RCC 7860 (cell line): ENCODE measurements around the gene SPDYE4.

Experiments used
- DNase-seq: peaks from one replicate; pipeline ENCODE4 v3.0.0-alpha.2; 2015; ENCODE audit warnings: low spot score
- FAIRE-seq: peaks from 2 replicates; lab custom pipeline; 2012; peaks lifted over from hg19 to GRCh38; lab: Jason Lieb, UNC

The SPDYE4 gene

GRCh38 chr17:8785547-8786413, 27.4 kb upstream of the SPDYE4 start:
- DNase-seq, result no peak

DNA sequence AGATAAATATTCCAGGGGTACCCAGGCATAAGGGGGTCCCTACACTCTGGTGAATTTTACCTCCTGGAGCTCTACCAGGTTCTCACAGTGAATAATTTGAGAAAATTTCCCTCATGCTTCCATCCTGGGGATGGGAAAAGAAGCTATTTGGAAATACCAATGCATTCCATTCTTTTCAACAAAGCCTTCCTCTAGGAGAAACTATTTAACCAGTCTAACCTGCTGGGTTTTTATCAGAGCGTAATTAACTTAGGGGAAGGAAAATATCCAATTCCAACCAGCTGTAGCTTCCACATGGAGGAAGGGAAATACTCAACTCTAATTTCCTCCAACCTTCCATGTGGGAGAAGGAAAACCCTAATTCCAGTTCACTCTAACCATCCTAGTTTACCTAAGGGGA, 23.8 kb upstream of the SPDYE4 start:
- no peak for FAIRE-seq

More at GRCh38 chr17:8785547-8786413, 27.4 kb upstream of the SPDYE4 start:
- FAIRE-seq, result no peak

DNA sequence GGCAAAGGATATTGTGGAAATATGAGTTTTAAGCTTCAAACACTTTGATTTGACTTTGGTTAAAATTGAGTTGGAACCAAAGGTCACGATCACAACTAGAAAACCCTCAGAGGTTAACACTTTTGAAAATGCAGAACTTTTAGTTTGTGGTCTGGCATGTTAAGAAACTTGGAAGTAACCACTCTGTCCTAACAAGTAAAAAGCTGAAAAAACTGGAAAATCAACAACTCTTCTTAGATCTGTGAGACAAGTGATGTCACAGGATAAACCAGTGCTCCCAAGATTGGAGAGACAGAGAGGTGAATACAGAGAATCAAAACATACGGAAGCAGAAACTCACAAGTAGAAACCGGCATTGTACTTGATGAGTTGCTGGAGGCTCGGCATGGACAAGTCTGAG, 23.4 kb upstream of the SPDYE4 start:
- FAIRE-seq, result no peak
- no peak for DNase-seq

More for the DNA sequence above, 23.8 kb upstream of the SPDYE4 start:
- DNase-seq, result no peak

DNA sequence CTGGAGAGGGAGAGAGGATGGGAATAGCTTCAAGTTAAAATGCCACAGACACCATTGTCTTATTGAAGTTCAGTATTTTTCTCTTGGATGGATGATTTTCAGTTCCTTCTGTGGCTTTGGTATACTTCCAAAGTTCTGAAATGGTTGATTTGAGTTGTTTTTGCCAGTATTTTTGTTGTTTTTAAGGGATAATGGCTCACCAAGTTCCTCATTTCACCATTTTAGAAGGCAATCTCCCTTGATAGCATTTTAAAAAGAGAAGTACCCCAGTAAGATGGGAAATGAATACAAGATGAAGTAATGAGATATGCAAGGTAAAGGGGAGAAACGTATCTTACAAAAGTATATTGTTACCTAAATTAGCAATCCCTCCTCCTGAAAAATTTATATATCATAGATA, 18.5 kb upstream of the SPDYE4 start:
- no peak for FAIRE-seq
- no peak for DNase-seq

GRCh38 chr17:8776248-8776647, 17.9 kb upstream of the SPDYE4 start:
- DNase-seq (no peak), FAIRE-seq (no peak)

DNA sequence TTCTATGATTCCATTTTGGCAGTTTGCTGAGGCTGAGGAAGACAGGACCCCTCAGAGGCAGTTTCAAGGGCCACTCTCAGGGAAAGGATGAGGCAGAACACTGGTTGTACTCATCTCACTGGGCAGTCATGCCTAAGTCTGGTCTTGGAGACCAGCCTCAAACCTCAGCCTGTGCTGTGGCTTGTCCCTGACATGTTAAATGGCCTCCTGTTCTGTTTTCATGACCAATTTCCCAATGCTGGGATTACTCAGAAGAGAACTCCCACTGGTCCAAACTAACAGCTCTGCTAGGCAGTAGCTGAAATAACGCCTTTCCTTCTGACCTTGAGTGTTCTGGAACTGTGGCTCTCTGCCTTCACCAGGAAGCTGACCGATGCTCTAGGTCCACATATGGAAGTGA, 8.4 kb upstream of the SPDYE4 start:
- DNase-seq (no peak), FAIRE-seq (no peak)

- no peak for DNase-seq
- FAIRE-seq, result no peak
Measured at GRCh38 chr17:8762012-8762411, 3.7 kb upstream of the SPDYE4 start.

DNA sequence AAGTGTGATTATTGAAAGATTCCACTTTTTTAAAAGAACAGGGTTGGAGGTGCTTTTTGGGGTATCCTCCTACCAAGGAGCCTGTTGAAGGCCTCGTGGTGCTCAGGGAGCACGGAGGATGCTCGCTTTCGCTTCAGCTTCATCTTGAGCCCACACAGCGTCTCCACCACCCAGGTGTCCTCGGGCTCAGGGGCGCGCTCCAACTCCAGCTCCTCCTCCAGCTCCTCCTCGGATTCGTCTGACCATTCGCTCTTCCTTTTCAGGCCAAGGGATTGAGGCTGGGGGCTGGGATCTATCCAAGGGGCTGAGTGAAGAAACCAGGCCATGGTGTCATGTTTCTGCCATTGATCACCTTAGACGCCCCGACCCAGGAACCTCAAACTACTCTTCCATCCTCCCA, 1.2 kb downstream of the SPDYE4 start:
- no peak for FAIRE-seq
- no peak for DNase-seq

GRCh38 chr17:8755590-8756255, 2.6 kb downstream of the SPDYE4 start:
- FAIRE-seq, result no peak

GRCh38 chr17:8754890-8755289, 3.5 kb downstream of the SPDYE4 start:
- no peak for FAIRE-seq

More at GRCh38 chr17:8755590-8756255, 2.6 kb downstream of the SPDYE4 start:
- no peak for DNase-seq

DNA sequence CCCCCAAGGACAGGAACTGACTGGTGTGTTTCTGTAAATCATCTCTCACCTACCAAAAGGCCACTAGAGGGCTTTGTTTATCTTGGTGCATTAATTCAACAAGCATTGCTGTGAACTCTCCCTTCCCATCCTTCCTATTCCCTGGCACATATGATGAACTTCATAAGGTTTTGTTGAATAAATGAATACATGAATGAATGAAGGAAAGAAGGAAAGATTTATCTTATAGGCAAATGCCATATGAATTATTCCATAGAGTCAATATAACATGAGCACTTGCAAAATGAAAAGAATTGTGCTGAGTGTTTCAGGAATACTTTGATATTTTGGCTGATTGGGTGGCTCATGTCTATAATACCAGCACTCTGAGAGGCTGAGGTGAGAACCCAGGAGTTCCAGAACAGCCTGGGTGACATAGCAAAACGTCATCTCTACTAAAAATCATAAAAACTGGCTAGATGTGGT, 4.3 kb downstream of the SPDYE4 start:
- DNase-seq (no peak), FAIRE-seq (no peak)

More at GRCh38 chr17:8754890-8755289, 3.5 kb downstream of the SPDYE4 start:
- no peak for DNase-seq

DNA sequence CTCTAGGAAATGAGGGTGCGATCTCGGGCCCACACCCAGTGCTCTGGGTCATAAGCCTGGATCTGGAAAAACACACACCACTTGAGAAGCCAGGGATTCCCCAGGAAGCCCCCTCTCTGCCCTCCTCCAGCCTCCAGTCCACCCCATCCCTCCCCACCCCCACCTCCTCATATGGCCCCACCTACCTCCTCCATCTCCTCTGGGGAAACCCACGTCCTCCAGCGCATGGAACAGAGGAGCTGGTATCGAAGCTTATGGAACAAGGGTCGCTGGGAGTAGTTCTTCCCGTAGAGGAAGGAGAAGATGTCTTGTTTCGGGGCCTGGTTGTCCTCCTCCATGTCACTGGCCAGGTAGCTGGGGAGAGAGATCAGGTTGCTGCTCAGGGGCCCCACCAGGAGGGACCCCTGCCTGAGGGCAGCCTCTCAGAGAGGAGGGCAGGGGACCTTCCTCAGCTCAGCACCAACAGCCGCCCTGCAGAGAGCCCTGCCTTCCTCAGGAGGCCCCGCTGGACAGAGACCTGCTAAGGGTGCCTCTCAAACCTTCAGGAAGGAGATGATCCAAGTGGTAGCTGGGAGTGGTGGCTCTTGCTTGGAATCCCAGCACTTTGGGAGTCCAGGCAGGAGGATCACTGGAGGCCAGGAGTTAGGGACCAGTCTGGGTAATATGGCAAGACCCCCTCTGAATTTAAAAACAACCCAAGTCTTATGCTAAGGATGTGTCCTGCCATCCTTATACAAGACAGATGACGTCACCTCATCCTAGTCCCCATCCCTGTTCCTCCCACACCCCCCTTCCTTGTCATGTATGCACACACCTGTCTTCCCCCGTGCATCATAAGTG, 5.0 kb downstream of the SPDYE4 start:
- no peak for FAIRE-seq
- no peak for DNase-seq

GRCh38 chr17:8749616-8750015, 8.7 kb downstream of the SPDYE4 start:
- FAIRE-seq (no peak), DNase-seq (no peak)

DNA sequence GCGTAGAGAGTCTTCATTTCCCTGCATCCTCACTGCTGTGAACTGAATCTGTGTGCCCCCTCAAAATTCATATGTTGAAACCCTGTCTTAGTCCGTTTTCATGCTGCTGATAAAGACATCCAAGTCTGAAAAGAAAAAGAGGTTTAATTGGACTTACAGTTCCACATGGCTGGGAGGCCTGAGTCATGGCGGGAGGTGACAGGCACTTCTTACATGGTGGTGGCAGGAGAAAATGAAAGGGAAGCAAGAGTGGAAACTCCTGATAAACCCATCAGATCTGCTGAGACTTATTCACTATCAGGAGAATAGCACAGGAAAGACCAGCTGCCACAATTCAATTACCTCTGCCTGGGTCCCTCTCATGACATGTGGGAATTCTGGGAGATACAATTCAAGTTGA, 10.6 kb downstream of the SPDYE4 start:
- FAIRE-seq, result no peak
- DNase-seq, result no peak

DNA sequence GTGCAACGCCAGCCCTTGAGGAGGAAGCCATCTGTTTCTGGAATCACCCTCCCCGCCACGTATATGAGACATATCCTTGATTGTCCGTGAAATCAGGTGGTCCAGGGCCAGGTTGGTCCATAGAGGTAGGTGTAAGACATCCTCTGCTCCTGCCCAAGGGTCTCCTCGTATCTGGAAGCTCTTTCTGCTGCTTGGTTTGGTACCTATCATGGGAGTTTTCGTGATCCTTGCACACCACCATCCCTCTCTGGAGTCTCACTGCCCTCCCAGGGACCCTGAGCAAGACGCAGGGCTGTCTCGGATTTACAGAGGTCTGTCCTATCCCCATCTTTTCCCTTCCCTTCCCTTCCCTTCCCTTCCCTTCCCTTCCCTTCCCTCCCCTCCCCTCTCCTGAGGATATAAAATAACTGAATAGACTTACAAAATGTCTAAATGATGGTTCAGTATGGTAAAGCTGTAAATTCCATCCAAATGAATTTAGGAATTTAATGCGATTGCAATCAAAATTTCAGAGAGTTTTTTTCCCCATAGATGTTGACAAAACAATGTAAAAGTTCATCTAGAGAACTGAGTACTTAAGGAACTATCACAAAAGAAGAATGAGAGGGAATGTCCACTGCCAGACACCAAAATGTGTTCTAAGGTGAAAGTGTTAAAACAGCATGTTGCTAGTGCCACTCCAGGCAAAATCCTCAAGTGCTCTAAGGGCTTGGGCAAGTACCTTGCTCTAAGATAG, 11.7 kb downstream of the SPDYE4 start:
- DNase-seq, result no peak
- no peak for FAIRE-seq

DNA sequence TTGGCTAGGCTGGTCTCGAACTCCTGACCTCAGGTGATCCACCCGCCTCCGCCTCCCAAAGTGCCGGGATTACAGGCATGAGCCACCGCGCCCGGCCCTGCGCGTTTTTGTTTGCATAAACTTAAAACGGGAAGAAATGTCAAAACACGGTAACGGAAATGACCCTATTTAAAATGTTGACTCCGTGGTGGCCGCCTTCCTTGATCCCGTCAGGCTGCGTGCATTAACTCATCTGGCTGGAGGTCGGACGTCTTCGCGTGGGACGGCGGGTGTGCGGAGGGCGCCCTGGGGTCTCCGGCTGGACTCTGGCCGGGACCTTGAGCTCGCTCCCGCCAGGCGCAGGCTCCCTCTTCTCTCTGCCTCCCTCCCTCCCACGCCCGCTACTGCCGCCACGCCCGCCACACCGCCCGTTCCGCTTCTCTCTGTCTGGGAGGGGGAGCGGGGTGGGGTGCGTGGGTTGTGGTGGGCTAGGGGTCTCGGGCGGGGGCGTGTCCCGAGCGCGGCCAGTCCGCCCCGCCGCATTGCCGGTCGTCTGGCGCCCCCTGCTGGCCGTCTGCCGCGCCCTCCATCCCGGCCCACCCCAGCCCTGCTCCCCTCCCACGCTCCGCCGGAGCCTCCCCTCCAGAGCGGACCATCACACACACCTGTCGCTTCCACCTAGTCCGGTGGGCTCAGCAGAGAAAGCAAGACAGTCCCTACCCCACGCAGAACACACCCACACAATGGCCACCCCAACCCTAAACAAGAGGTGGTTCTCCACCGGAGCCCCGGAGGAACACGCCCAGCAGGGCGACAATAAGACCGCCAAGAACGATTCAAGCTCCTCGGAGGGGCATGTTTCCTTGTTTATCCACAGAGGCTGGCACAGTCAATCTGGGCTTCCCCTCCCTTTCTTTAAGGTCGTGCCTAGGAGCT, 12.5 kb downstream of the SPDYE4 start:
- no peak for FAIRE-seq
- DNase-seq, result no peak

DNA sequence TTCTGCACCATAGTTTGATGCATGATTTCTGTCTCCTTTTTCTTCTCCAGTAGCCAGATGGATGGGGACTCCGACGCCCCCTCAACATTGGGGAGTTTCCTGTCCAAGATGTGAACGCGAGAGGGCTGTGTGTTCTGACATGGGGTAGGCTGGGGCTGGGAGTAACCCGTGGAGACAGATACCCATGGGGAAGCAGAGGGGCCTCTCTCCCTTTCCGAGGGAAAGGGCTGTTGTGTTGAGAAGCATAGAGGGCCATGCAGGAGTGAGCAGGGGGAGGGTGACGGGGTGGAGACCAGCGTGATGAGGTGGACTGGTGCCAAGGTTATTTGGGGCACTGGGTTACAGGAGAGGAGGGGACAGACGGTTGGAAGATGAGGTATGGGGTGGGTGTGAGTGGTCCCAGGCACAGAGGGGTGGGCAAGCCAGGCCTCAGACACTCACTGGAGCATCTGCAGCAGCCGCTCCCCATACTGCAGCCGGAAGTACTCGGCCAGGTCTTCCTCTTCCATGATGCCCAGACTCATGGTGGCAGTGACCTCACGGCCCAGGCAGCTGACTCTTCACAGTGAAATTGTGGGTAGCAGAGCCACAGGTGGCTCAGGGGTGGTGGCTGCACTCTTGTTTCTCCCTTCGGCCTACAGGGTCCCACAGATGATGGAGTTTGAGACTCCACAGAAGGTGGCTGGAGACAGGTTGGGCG, 14.1 kb downstream of the SPDYE4 start:
- no peak for DNase-seq
- FAIRE-seq, result no peak

GRCh38 chr17:8742819-8743218, 15.5 kb downstream of the SPDYE4 start:
- FAIRE-seq, result no peak

GRCh38 chr17:8742274-8742673, 16.1 kb downstream of the SPDYE4 start:
- DNase-seq, result no peak
- no peak for FAIRE-seq

More at GRCh38 chr17:8742819-8743218, 15.5 kb downstream of the SPDYE4 start:
- DNase-seq, result no peak
